CD4-positive, alpha-beta T cell treated with Interleukin-6 for 4 hours (primary cell): Measurements from ENCODE around the gene HOXB3.
"Not testable (repeated sequence)": the region's sequence is repeated elsewhere in the genome, so short reads cannot be mapped to it uniquely, and the experiment has no call there.

Source experiments
- DNase-seq: peaks from one replicate; pipeline ENCODE4 v3.0.0-alpha.2; 2020; ENCODE audit warnings: mixed read lengths

Gene HOXB3

GRCh38 chr17:48542114-48542656 is 47.9 kb downstream of the HOXB3 start:
- peak; percentile 50 for DNase-seq

- peak; percentile 65 for DNase-seq
Measured at GRCh38 chr17:48541577-48542113, 48.4 kb downstream of the HOXB3 start.

GRCh38 chr17:48541036-48541576 is 48.9 kb downstream of the HOXB3 start:
- no peak for DNase-seq

- no peak for DNase-seq
Measured at GRCh38 chr17:48540213-48540612, 49.8 kb downstream of the HOXB3 start.

- no peak for DNase-seq
Measured at GRCh38 chr17:48539177-48539576, 50.9 kb downstream of the HOXB3 start.

GRCh38 chr17:48537316-48537715 is 52.7 kb downstream of the HOXB3 start:
- DNase-seq: no peak

- not testable (repeated sequence) for DNase-seq
Measured at GRCh38 chr17:48535793-48536559, 54.1 kb downstream of the HOXB3 start.

- no peak for DNase-seq
Measured at GRCh38 chr17:48532261-48532660, 57.8 kb downstream of the HOXB3 start.

- DNase-seq: no peak
Measured at GRCh38 chr17:48530887-48531272, 59.2 kb downstream of the HOXB3 start, which contains the start of gene HOXB1. Gene HOXB1 (minus strand): TSS chr17:48531011. CDS start chr17:48530904, 107 bp downstream.

GRCh38 chr17:48530208-48530886 is 59.7 kb downstream of the HOXB3 start:
- no peak for DNase-seq

GRCh38 chr17:48529683-48530009 is 60.4 kb downstream of the HOXB3 start:
- no peak for DNase-seq

- no peak for DNase-seq
Measured at GRCh38 chr17:48528936-48529682, 60.9 kb downstream of the HOXB3 start.

- no peak for DNase-seq
Measured at GRCh38 chr17:48528153-48528935, 61.7 kb downstream of the HOXB3 start.

- DNase-seq: no peak
Measured at GRCh38 chr17:48527547-48527932, 62.5 kb downstream of the HOXB3 start.

GRCh38 chr17:48526608-48527546 is 63.2 kb downstream of the HOXB3 start:
- peak; percentile 8 for DNase-seq

GRCh38 chr17:48523010-48523409 is 67.0 kb downstream of the HOXB3 start:
- DNase-seq: no peak

GRCh38 chr17:48522031-48522653 is 67.9 kb downstream of the HOXB3 start:
- no peak for DNase-seq

GRCh38 chr17:48520631-48521079 is 69.4 kb downstream of the HOXB3 start:
- DNase-seq: no peak

GRCh38 chr17:48519427-48519826 is 70.6 kb downstream of the HOXB3 start:
- no peak for DNase-seq

GRCh38 chr17:48517478-48517877 is 72.6 kb downstream of the HOXB3 start:
- DNase-seq: no peak
